Measurements from ENCODE around the gene RNF167. TPM values are rescaled to one million over a fixed set of nuclear protein-coding genes. Genes with fewer than 3 reads are reported as not detected.
A peak's percentile ranks its signal among the peaks of the same experiment; 100 is the strongest.

RNF167 gene
- total and polyA plus RNA-seq, 2 of the 13 experiments (the other 11 are each of a cell fraction or from before 2014, with no cell fraction given): 44.1 to 45.4 TPM

DNA sequence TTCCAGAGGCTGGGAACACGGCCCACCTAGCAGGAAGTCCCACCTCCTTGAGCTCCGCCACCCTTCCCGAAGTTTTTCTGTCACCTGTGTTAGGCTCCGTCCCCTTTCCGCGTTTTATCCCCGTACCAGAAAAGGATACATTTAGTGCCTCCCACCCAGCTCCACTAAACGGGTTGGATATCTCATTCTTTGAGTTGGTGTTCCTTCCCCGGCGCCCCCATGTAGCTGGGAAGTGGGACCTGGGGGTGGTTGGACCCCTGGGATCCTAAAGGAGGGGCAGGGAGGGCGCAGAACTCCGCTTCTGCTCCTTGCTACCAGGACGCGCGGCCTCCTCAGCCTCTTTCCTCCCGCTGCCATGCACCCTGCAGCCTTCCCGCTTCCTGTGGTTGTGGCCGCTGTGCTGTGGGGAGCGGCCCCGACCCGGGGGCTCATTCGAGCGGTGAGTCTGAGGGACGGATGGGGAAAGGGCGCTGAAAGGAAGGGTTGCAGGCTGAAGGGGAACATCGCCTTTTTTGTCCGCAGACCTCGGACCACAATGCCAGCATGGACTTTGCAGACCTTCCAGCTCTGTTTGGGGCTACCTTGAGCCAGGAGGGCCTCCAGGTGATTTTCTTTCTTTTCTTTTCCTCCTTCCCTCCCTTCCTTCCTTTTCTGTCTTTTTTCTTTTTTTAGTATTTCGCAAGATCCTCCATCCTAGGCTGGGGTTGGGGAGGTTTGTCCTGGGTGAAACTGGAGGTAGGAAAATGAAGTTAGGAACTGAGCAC lies 669 bp downstream of the RNF167 start (continued):
- TF ChIP-seq CHCHD3 (CRISPR knock-in tag; IDR thresholded peaks at IDR 0.05) (no peak), ATF7-NPFF (CRISPR knock-in tag; IDR thresholded peaks at IDR 0.05; ENCODE audit: low read depth) (0 out of 2 replicates have a peak, but pooled peaks have one; percentile 45), KDM5B (CRISPR knock-in tag; IDR thresholded peaks at IDR 0.05; ENCODE audit: borderline replicate concordance) (no peak), KDM5A (IDR thresholded peaks at IDR 0.05; ENCODE audit: borderline replicate concordance, low read length) (peak; percentile 84), ZSCAN25 (CRISPR knock-in tag; IDR thresholded peaks at IDR 0.05) (peak; percentile 57; the same call in 1 of the 2 replicates), ZNF543 (CRISPR knock-in tag; IDR thresholded peaks at IDR 0.05) (0 out of 2 replicates have a peak, but pooled peaks have one; percentile 19), MEIS1 (CRISPR knock-in tag; IDR thresholded peaks at IDR 0.05; ENCODE audit: borderline replicate concordance) (0 out of 2 replicates have a peak, but pooled peaks have one; percentile 30), NFYC (CRISPR knock-in tag; IDR thresholded peaks at IDR 0.05) (no peak), ZBTB7A (CRISPR knock-in tag; IDR thresholded peaks at IDR 0.05) (0 out of 2 replicates have a peak, but pooled peaks have one; percentile 39), NFATC3 (CRISPR knock-in tag; IDR thresholded peaks at IDR 0.05) (no peak), CEBPB (IDR thresholded peaks at IDR 0.05; ENCODE audit: borderline replicate concordance, low read depth, low read length) (0 out of 2 replicates have a peak, but pooled peaks have one; percentile 21), RFXANK (CRISPR knock-in tag; IDR thresholded peaks at IDR 0.05) (no peak), NRL (CRISPR knock-in tag; IDR thresholded peaks at IDR 0.05; ENCODE audit: borderline replicate concordance) (peak; percentile 56; the same call in 1 of the 2 replicates), SOX6 (IDR thresholded peaks at IDR 0.05) (no peak), SOX6 (CRISPR knock-in tag; IDR thresholded peaks at IDR 0.05) (no peak; the same call in 1 of the 2 replicates), ZNF557 (CRISPR knock-in tag; IDR thresholded peaks at IDR 0.05) (no peak), TCF7 (IDR thresholded peaks at IDR 0.05; ENCODE audit: low read depth) (no peak), HCFC1 (IDR thresholded peaks at IDR 0.05; ENCODE audit: low read depth, low read length) (no peak)
- TF ChIP-seq, protein P1, sequence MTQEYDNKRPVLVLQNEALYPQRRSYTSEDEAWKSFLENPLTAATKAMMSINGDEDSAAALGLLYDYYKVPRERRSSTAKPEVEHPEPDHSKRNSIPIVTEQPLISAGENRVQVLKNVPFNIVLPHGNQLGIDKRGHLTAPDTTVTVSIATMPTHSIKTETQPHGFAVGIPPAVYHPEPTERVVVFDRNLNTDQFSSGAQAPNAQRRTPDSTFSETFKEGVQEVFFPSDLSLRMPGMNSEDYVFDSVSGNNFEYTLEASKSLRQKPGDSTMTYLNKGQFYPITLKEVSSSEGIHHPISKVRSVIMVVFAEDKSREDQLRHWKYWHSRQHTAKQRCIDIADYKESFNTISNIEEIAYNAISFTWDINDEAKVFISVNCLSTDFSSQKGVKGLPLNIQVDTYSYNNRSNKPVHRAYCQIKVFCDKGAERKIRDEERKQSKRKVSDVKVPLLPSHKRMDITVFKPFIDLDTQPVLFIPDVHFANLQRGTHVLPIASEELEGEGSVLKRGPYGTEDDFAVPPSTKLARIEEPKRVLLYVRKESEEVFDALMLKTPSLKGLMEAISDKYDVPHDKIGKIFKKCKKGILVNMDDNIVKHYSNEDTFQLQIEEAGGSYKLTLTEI (CRISPR knock-in tag; conservative IDR thresholded peaks at IDR 0.05): no peak
- TF ChIP-seq, protein P2, sequence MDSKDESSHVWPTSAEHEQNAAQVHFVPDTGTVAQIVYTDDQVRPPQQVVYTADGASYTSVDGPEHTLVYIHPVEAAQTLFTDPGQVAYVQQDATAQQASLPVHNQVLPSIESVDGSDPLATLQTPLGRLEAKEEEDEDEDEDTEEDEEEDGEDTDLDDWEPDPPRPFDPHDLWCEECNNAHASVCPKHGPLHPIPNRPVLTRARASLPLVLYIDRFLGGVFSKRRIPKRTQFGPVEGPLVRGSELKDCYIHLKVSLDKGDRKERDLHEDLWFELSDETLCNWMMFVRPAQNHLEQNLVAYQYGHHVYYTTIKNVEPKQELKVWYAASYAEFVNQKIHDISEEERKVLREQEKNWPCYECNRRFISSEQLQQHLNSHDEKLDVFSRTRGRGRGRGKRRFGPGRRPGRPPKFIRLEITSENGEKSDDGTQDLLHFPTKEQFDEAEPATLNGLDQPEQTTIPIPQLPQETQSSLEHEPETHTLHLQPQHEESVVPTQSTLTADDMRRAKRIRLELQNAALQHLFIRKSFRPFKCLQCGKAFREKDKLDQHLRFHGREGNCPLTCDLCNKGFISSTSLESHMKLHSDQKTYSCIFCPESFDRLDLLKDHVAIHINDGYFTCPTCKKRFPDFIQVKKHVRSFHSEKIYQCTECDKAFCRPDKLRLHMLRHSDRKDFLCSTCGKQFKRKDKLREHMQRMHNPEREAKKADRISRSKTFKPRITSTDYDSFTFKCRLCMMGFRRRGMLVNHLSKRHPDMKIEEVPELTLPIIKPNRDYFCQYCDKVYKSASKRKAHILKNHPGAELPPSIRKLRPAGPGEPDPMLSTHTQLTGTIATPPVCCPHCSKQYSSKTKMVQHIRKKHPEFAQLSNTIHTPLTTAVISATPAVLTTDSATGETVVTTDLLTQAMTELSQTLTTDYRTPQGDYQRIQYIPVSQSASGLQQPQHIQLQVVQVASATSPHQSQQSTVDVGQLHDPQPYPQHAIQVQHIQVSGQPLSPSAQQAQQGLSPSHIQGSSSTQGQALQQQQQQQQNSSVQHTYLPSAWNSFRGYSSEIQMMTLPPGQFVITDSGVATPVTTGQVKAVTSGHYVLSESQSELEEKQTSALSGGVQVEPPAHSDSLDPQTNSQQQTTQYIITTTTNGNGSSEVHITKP (CRISPR knock-in tag; IDR thresholded peaks at IDR 0.05; ENCODE audit: low read depth): no peak
- TF ChIP-seq, protein P3, sequence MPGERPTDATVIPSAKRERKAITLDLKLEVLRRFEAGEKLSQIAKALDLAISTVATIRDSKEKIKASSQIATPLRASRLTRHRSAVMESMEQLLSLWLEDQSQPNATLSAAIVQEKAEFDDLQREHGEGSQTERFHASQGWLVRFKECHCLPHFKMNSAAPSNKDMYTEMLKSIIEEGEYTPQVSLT (CRISPR knock-in tag; IDR thresholded peaks at IDR 0.05; ENCODE audit: borderline replicate concordance, low read depth): no peak
- TF ChIP-seq, protein P4, sequence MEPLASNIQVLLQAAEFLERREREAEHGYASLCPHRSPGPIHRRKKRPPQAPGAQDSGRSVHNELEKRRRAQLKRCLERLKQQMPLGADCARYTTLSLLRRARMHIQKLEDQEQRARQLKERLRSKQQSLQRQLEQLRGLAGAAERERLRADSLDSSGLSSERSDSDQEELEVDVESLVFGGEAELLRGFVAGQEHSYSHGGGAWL (CRISPR knock-in tag; IDR thresholded peaks at IDR 0.05): no peak
- TF ChIP-seq, protein P5, sequence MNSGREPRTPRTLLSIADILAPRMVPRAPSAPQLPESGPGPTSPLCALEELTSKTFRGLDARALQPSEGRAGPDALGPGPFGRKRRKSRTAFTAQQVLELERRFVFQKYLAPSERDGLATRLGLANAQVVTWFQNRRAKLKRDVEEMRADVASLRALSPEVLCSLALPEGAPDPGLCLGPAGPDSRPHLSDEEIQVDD (CRISPR knock-in tag; IDR thresholded peaks at IDR 0.05; ENCODE audit: borderline replicate concordance): no peak

Measured in HepG2 (cell line).